WTC11 (cell line): ENCODE results near the gene PCDHGA9. TPM values are rescaled to one million over a fixed set of nuclear protein-coding genes. Genes with fewer than 3 reads are reported as not detected.
"Not testable (repeated sequence)": the region's sequence is repeated elsewhere in the genome, so short reads cannot be mapped to it uniquely, and the experiment has no call there.

Experiments used
- ATAC-seq: fragments of 200-7000 bp; cut with Tn5 transposase; 2 replicates; pipeline ENCODE4 v1.10.0; 2021; ENCODE audit warnings: mild to moderate bottlenecking, moderate library complexity
- CTCF ChIA-PET: fragments of 300-600 bp; sonication (Branson Sonifier 250); formaldehyde crosslinking; loops from one replicate; lab custom pipeline; 2021; ENCODE audit warnings: antibody characterized with exemption; lab: Charles Lee
- POLR2A ChIA-PET: fragments of 350-600 bp; sonication (Branson Sonifier 250); formaldehyde crosslinking; loops from one replicate; lab custom pipeline; 2021; ENCODE audit warnings: antibody characterized with exemption; lab: Charles Lee
- DNase-seq: peaks from one replicate; pipeline ENCODE4 v3.0.0; 2021; ENCODE audit warnings: low spot score
- H3K27ac Mint-ChIP-seq: 2 replicates; pipeline ENCODE4 v1.8.0; 2021; ENCODE audit warnings: mixed read lengths
- H3K27me3 Mint-ChIP-seq: 2 replicates; pipeline ENCODE4 v1.8.0; 2021; ENCODE audit warnings: low read depth, mild to moderate bottlenecking, moderate library complexity, mixed read lengths
- H3K36me3 Mint-ChIP-seq: 2 replicates; pipeline ENCODE4 v1.8.0; 2021; ENCODE audit warnings: mixed read lengths
- H3K4me1 Mint-ChIP-seq: 2 replicates; pipeline ENCODE4 v1.8.0; 2022; ENCODE audit warnings: mixed read lengths
- H3K4me3 Mint-ChIP-seq: 2 replicates; pipeline ENCODE4 v1.8.0; 2021; ENCODE audit warnings: mild to moderate bottlenecking, moderate library complexity, mixed read lengths
- H3K9me3 Mint-ChIP-seq: 2 replicates; pipeline ENCODE4 v1.8.0; 2021; ENCODE audit warnings: mixed read lengths
- CBFB ChIP-seq: sonication (generic); formaldehyde crosslinking; IDR thresholded peaks from 2 replicates; pipeline ENCODE4 v1.8.1; 2022; ENCODE audit warnings: mild to moderate bottlenecking, low read depth, missing genetic modification reagents
- CDX4 ChIP-seq: fragments of 250-450 bp; sonication (Bioruptor Pico); IDR thresholded peaks from 2 replicates; pipeline ENCODE4 v1.9.0; 2021; ENCODE audit warnings: moderate library complexity, mild to moderate bottlenecking, inconsistent platforms, borderline replicate concordance
- CREB1 ChIP-seq: sonication (generic); formaldehyde crosslinking; IDR thresholded peaks from 2 replicates; pipeline ENCODE4 v1.8.0; 2023; ENCODE audit warnings: mild to moderate bottlenecking, missing genetic modification reagents
- E2F5 ChIP-seq: sonication (generic); formaldehyde crosslinking; IDR thresholded peaks from 2 replicates; pipeline ENCODE4 v1.8.1; 2022; ENCODE audit warnings: mild to moderate bottlenecking, moderate library complexity, missing genetic modification reagents
- FOXJ3 ChIP-seq: sonication (generic); formaldehyde crosslinking; IDR thresholded peaks from 2 replicates; pipeline ENCODE4 v1.9.0; 2021; ENCODE audit warnings: missing genetic modification reagents, mild to moderate bottlenecking, borderline replicate concordance
- HMGA2 ChIP-seq: fragments of 250-450 bp; sonication (Bioruptor Pico); IDR thresholded peaks from 2 replicates; pipeline ENCODE4 v1.4.0; 2021; ENCODE audit warnings: mild to moderate bottlenecking, moderate library complexity
- KAT7 ChIP-seq: sonication (generic); formaldehyde crosslinking; IDR thresholded peaks from 2 replicates; pipeline ENCODE4 v1.8.1; 2023; ENCODE audit warnings: missing genetic modification reagents, mild to moderate bottlenecking, borderline replicate concordance
- MLX ChIP-seq: sonication (generic); formaldehyde crosslinking; IDR thresholded peaks from 2 replicates; pipeline ENCODE4 v1.8.1; 2023; ENCODE audit warnings: mild to moderate bottlenecking, missing genetic modification reagents, moderate library complexity
- NR3C1 ChIP-seq: sonication (generic); formaldehyde crosslinking; conservative IDR thresholded peaks from 2 replicates; pipeline ENCODE4 v1.8.1; 2023; ENCODE audit warnings: low read depth, mild to moderate bottlenecking, missing genetic modification reagents
- PREB ChIP-seq: sonication (generic); formaldehyde crosslinking; IDR thresholded peaks from 2 replicates; pipeline ENCODE4 v1.8.1; 2022; ENCODE audit warnings: mild to moderate bottlenecking, missing genetic modification reagents, moderate library complexity, borderline replicate concordance
- SMAD3 ChIP-seq: sonication (generic); formaldehyde crosslinking; IDR thresholded peaks from 2 replicates; pipeline ENCODE4 v1.8.0; 2022; ENCODE audit warnings: missing genetic modification reagents, mild to moderate bottlenecking, borderline replicate concordance
- SMAD4 ChIP-seq: sonication (generic); formaldehyde crosslinking; IDR thresholded peaks from 2 replicates; pipeline ENCODE4 v1.8.0; 2022; ENCODE audit warnings: mild to moderate bottlenecking, missing genetic modification reagents
- TCF7 ChIP-seq: sonication (generic); formaldehyde crosslinking; IDR thresholded peaks from 2 replicates; pipeline ENCODE4 v1.8.0; 2022; ENCODE audit warnings: mild to moderate bottlenecking, low read depth, missing genetic modification reagents, moderate library complexity
- TEAD1 ChIP-seq: sonication (generic); formaldehyde crosslinking; IDR thresholded peaks from 2 replicates; pipeline ENCODE4 v1.8.0; 2022; ENCODE audit warnings: mild to moderate bottlenecking, missing genetic modification reagents
- USF1 ChIP-seq: sonication (generic); formaldehyde crosslinking; IDR thresholded peaks from 2 replicates; pipeline ENCODE4 v1.8.0; 2022; ENCODE audit warnings: mild to moderate bottlenecking, missing genetic modification reagents
- ZBTB43 ChIP-seq: sonication (generic); formaldehyde crosslinking; IDR thresholded peaks from 2 replicates; pipeline ENCODE4 v1.8.1; 2023; ENCODE audit warnings: mild to moderate bottlenecking, missing genetic modification reagents
- ZNF121 ChIP-seq: sonication (generic); formaldehyde crosslinking; IDR thresholded peaks from 2 replicates; pipeline ENCODE4 v1.8.0; 2023; ENCODE audit warnings: missing genetic modification reagents
- ZNF232 ChIP-seq: sonication (generic); formaldehyde crosslinking; IDR thresholded peaks from 2 replicates; pipeline ENCODE4 v1.8.0; 2022; ENCODE audit warnings: mild to moderate bottlenecking, missing genetic modification reagents
- total RNA-seq: library from RNA; stranded (reverse); gene quantifications from 3 replicates; pipeline ENCODE4 v1.2.3, GENCODE V29; 2021

Gene PCDHGA9
- total RNA-seq, 1 experiment from 2014 or later = 2.9 TPM

- TF ChIP-seq SMAD4 (no peak), TEAD1 (CRISPR knock-in tag) (no peak), CDX4 (CRISPR knock-in tag) (no peak), HMGA2 (no peak), USF1 (CRISPR knock-in tag) (no peak), TCF7 (CRISPR knock-in tag) (no peak), CREB1 (CRISPR knock-in tag) (no peak), NR3C1 (CRISPR knock-in tag) (no peak), CBFB (CRISPR knock-in tag) (no peak), ZNF232 (no peak), FOXJ3 (CRISPR knock-in tag) (no peak), SMAD3 (CRISPR knock-in tag) (no peak), PREB (CRISPR knock-in tag) (no peak), KAT7 (CRISPR knock-in tag) (no peak)
- no peak for DNase-seq
- Mint-ChIP-seq H3K36me3 (peaks cover 33% of the 10 kb centered on the region), H3K4me3 (peak overlapping the region; percentile 84), H3K27me3 (peaks cover 20% of the 10 kb centered on the region), H3K27ac (no peak overlapping the region), H3K4me1 (0 out of 2 replicates have a peak, but pooled peaks cover under 1% of the 10 kb centered on the region), H3K9me3 (peaks cover 44% of the 10 kb centered on the region)
- ChIA-PET CTCF (interaction anchor here (0.8 to 1.9 kb wide), 10 partner anchors 13 to 248 kb away, joined by 3 to 5 read pairs (median 4); partner anchors contain the start of genes PCDHB14, PCDHB15, PCDHB5 and PCDHGA10), POLR2A (no interaction called here)
- ATAC-seq = no peak
Observed at GRCh38 chr5:141383345-141383744, 19.2 kb upstream of the PCDHGA9 start.

GRCh38 chr5:141384471-141385267 is 17.9 kb upstream of the PCDHGA9 start:
- peaks cover 33% of the 10 kb centered on the region for H3K27me3 Mint-ChIP-seq
- POLR2A ChIA-PET = no interaction called here
- 0 out of 2 replicates have a peak, but pooled peaks cover 3% of the 10 kb centered on the region for H3K4me1 Mint-ChIP-seq
- H3K4me3 Mint-ChIP-seq = no peak overlapping the region
- CTCF ChIA-PET = interaction anchor here (1.3 kb wide), 1 partner anchor 28 kb away, joined by 3 read pairs; the partner anchor contains the start of gene PCDHGA10
- DNase-seq (no peak), ATAC-seq (no peak)
- peaks cover 58% of the 10 kb centered on the region for H3K9me3 Mint-ChIP-seq
- no peak for TF ChIP-seq E2F5 (CRISPR knock-in tag)
- no peak for TF ChIP-seq ZBTB43 (CRISPR knock-in tag)
- no peak for TF ChIP-seq MLX (CRISPR knock-in tag)
- no peak for TF ChIP-seq ZNF121 (CRISPR knock-in tag)
- no peak overlapping the region for H3K27ac Mint-ChIP-seq
- H3K36me3 Mint-ChIP-seq = peaks cover 46% of the 10 kb centered on the region

GRCh38 chr5:141387557-141388311 is 14.8 kb upstream of the PCDHGA9 start, which contains the start of gene PCDHGB4:
Gene PCDHGB4, plus strand, starts transcription at chr5:141387698. Its CDS starts 187 bp downstream, at chr5:141387885.
- Mint-ChIP-seq H3K9me3 (peaks cover 69% of the 10 kb centered on the region), H3K4me3 (peak within 1 kb of the TSS; percentile 81), H3K27me3 (peaks cover 37% of the 10 kb centered on the region), H3K36me3 (peaks cover 63% of the 10 kb centered on the region)
- CTCF ChIA-PET = interaction anchor here (0.6 to 3.0 kb wide), 43 partner anchors 9 to 665 kb away, joined by 3 to 24 read pairs (median 5); partner anchors contain the start of genes PCDHB14, PCDHB15, PCDHB16 and PCDHB4
- H3K27ac Mint-ChIP-seq, H3K4me1 Mint-ChIP-seq, POLR2A ChIA-PET: not testable (repeated sequence)
- ATAC-seq = peak; percentile 96
- DNase-seq = peak; percentile 80
